ENCODE results near the gene PIP5KL1. TPM values are rescaled to one million over a fixed set of nuclear protein-coding genes. Genes with fewer than 3 reads are reported as not detected.
A peak's percentile ranks its signal among the peaks of the same experiment; 100 is the strongest.

Gene PIP5KL1
- polyA plus RNA-seq, 3 donors, result 0.31 to 0.57 (median 0.39) TPM

GRCh38 chr9:127926906-127927200 lies 3.7 kb downstream of the PIP5KL1 start:
- H4K20me1 ChIP-seq (ENCODE audit: insufficient read depth, low read length), result peaks cover 13% of the 10 kb centered on the region
- H3K9ac ChIP-seq (ENCODE audit: insufficient read depth, low read length, poor library complexity, severe bottlenecking), result no peak overlapping the region
- no peak overlapping the region for H3K4me2 ChIP-seq (replicated peaks; ENCODE audit: extremely low read depth, low read length, poor library complexity, severe bottlenecking)
- H3K79me2 ChIP-seq (ENCODE audit: insufficient read depth, low read length), result no peaks in the 10 kb centered on the region
- Mint-ChIP-seq H3K4me1 (peaks cover 29% of the 10 kb centered on the region), H3K27me3 (ENCODE audit: low read depth in 3 of 3) (peaks cover 77 to 94% (median 93%) of the 10 kb centered on the region in 3 donors), H3K9me3 (peaks cover 0 to 7% (median 4%) of the 10 kb centered on the region in 7 donors), H3K4me3 (peak overlapping the region in 1 of 2 donors; percentile 79), H3K36me3 (peaks cover 0 to 6% of the 10 kb centered on the region in 2 donors), H3K27ac (no peak overlapping the region)
- H3K9me3 ChIP-seq (replicated peaks in 1 of 2; ENCODE audit: control insufficient read depth in 1 of 2, insufficient read depth in 1 of 2, low read length in 2 of 2), result peaks cover 0 to 14% of the 10 kb centered on the region in 2 donors
- no peaks in the 10 kb centered on the region for H3K36me3 ChIP-seq (replicated peaks in 1 of 2; ENCODE audit: control insufficient read depth in 1 of 2, insufficient read depth in 2 of 2, low read length in 2 of 2)
- peaks cover 33 to 85% of the 10 kb centered on the region in 2 donors for H3K27me3 ChIP-seq (ENCODE audit: control insufficient read depth in 2 of 2, insufficient read depth in 2 of 2, low read length in 2 of 2)
- no peak for DNase-seq
- intact Hi-C loops (cut with micrococcal nuclease), result loop anchor here in 1 of 2 donors (10.0 kb wide), 1 partner anchor 332 kb away; no protein-coding TSS in a partner anchor
- H3K27ac ChIP-seq (ENCODE audit: low read depth in 1 of 2, low read length in 2 of 2), result no peak overlapping the region
- peak overlapping the region; percentile 51 for H2AFZ ChIP-seq (ENCODE audit: insufficient read depth, low read depth, low read length, poor library complexity, severe bottlenecking)
- H3K4me3 ChIP-seq (replicated peaks in 1 of 3; ENCODE audit: low read depth in 2 of 3, low read length in 3 of 3), result no peak overlapping the region
- WGBS (ENCODE audit: insufficient coverage), result 2% methylated on average over 16 of the region's 19 CpGs
- peaks cover 33 to 36% of the 10 kb centered on the region in 2 donors for H3K4me1 ChIP-seq (ENCODE audit: control insufficient read depth in 1 of 2, insufficient read depth in 2 of 2, low read length in 2 of 2)
- TF ChIP-seq, protein P1, sequence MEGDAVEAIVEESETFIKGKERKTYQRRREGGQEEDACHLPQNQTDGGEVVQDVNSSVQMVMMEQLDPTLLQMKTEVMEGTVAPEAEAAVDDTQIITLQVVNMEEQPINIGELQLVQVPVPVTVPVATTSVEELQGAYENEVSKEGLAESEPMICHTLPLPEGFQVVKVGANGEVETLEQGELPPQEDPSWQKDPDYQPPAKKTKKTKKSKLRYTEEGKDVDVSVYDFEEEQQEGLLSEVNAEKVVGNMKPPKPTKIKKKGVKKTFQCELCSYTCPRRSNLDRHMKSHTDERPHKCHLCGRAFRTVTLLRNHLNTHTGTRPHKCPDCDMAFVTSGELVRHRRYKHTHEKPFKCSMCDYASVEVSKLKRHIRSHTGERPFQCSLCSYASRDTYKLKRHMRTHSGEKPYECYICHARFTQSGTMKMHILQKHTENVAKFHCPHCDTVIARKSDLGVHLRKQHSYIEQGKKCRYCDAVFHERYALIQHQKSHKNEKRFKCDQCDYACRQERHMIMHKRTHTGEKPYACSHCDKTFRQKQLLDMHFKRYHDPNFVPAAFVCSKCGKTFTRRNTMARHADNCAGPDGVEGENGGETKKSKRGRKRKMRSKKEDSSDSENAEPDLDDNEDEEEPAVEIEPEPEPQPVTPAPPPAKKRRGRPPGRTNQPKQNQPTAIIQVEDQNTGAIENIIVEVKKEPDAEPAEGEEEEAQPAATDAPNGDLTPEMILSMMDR (IDR thresholded peaks at IDR 0.05), result no peak

- Histone ChIP-seq H2AFZ (ENCODE audit: insufficient read depth, low read depth, low read length, poor library complexity, severe bottlenecking) (no peak overlapping the region), H3K36me3 (replicated peaks in 1 of 2; ENCODE audit: control insufficient read depth in 1 of 2, insufficient read depth in 2 of 2, low read length in 2 of 2) (no peaks in the 10 kb centered on the region), H4K20me1 (ENCODE audit: insufficient read depth, low read length) (peaks cover 9% of the 10 kb centered on the region), H3K79me2 (ENCODE audit: insufficient read depth, low read length) (no peaks in the 10 kb centered on the region), H3K4me3 (replicated peaks in 1 of 3; ENCODE audit: low read depth in 2 of 3, low read length in 3 of 3) (no peak overlapping the region), H3K27me3 (ENCODE audit: control insufficient read depth in 2 of 2, insufficient read depth in 2 of 2, low read length in 2 of 2) (peaks cover 33 to 81% of the 10 kb centered on the region in 2 donors), H3K9me3 (replicated peaks in 1 of 2; ENCODE audit: control insufficient read depth in 1 of 2, insufficient read depth in 1 of 2, low read length in 2 of 2) (peaks cover 0 to 14% of the 10 kb centered on the region in 2 donors), H3K4me2 (replicated peaks; ENCODE audit: extremely low read depth, low read length, poor library complexity, severe bottlenecking) (no peak overlapping the region), H3K4me1 (ENCODE audit: control insufficient read depth in 1 of 2, insufficient read depth in 2 of 2, low read length in 2 of 2) (peaks cover 35 to 38% of the 10 kb centered on the region in 2 donors), H3K27ac (ENCODE audit: low read depth in 1 of 2, low read length in 2 of 2) (no peak overlapping the region), H3K9ac (ENCODE audit: insufficient read depth, low read length, poor library complexity, severe bottlenecking) (no peak overlapping the region)
- peak overlapping the region in 1 of 2 donors; percentile 79 for H3K4me3 Mint-ChIP-seq
- peaks cover 0 to 6% of the 10 kb centered on the region in 2 donors for H3K36me3 Mint-ChIP-seq
- TF ChIP-seq, protein P1 (IDR thresholded peaks at IDR 0.05), result no peak
- H3K27ac Mint-ChIP-seq, result peak overlapping the region in 1 of 7 donors; percentile 50
- intact Hi-C loops (cut with micrococcal nuclease), result loop anchor here in 1 of 2 donors (10.0 kb wide), 1 partner anchor 331 kb away; no protein-coding TSS in a partner anchor
- peaks cover 28% of the 10 kb centered on the region for H3K4me1 Mint-ChIP-seq
- DNase-seq, result no peak
- H3K9me3 Mint-ChIP-seq, result peaks cover 0 to 7% (median 2%) of the 10 kb centered on the region in 7 donors
- H3K27me3 Mint-ChIP-seq (ENCODE audit: low read depth in 3 of 3), result peaks cover 73 to 92% (median 88%) of the 10 kb centered on the region in 3 donors
- 77% methylated on average over 13 of the region's 14 CpGs for WGBS (ENCODE audit: insufficient coverage)
These were observed 4.3 kb downstream of the PIP5KL1 start for GRCh38 chr9:127925959-127926905.
